ENCODE results near the gene CDCP2.
"Not testable (repeated sequence)": the region's sequence is repeated elsewhere in the genome, so short reads cannot be mapped to it uniquely, and the experiment has no call there.

CDCP2 gene

GRCh38 chr1:54117815-54118563, 34.8 kb downstream of the CDCP2 start:
- no peak for DNase-seq (ENCODE audit: extremely low read depth in 1 of 2, low read depth in 1 of 2)

GRCh38 chr1:54115520-54115919, 37.3 kb downstream of the CDCP2 start:
- no peak for DNase-seq (ENCODE audit: extremely low read depth in 1 of 2, low read depth in 1 of 2)

- DNase-seq (ENCODE audit: extremely low read depth in 1 of 2, low read depth in 1 of 2), result no peak
Observed at GRCh38 chr1:54114955-54115354, 37.8 kb downstream of the CDCP2 start.

GRCh38 chr1:54114001-54114400, 38.8 kb downstream of the CDCP2 start:
- DNase-seq (ENCODE audit: extremely low read depth in 1 of 2, low read depth in 1 of 2), result no peak

- DNase-seq (ENCODE audit: extremely low read depth in 1 of 2, low read depth in 1 of 2), result no peak
Observed at GRCh38 chr1:54112705-54113368, 40.0 kb downstream of the CDCP2 start.

GRCh38 chr1:54112027-54112426, 40.8 kb downstream of the CDCP2 start:
- no peak for DNase-seq (ENCODE audit: extremely low read depth in 1 of 2, low read depth in 1 of 2)

GRCh38 chr1:54111624-54112023, 41.2 kb downstream of the CDCP2 start:
- no peak for DNase-seq (ENCODE audit: extremely low read depth in 1 of 2, low read depth in 1 of 2)

- DNase-seq (ENCODE audit: extremely low read depth in 1 of 2, low read depth in 1 of 2), result no peak
Observed at GRCh38 chr1:54110996-54111395, 41.8 kb downstream of the CDCP2 start.

- DNase-seq (ENCODE audit: extremely low read depth in 1 of 2, low read depth in 1 of 2), result no peak
Observed at GRCh38 chr1:54109129-54110090, 43.4 kb downstream of the CDCP2 start.

- no peak for DNase-seq (ENCODE audit: extremely low read depth in 1 of 2, low read depth in 1 of 2)
Observed at GRCh38 chr1:54108156-54108555, 44.6 kb downstream of the CDCP2 start.

- DNase-seq (ENCODE audit: extremely low read depth in 1 of 2, low read depth in 1 of 2), result no peak
Observed at GRCh38 chr1:54107131-54107530, 45.7 kb downstream of the CDCP2 start.

- no peak for DNase-seq (ENCODE audit: extremely low read depth in 1 of 2, low read depth in 1 of 2)
Observed at GRCh38 chr1:54105736-54106269, 47.0 kb downstream of the CDCP2 start.

GRCh38 chr1:54105080-54105479, 47.7 kb downstream of the CDCP2 start:
- no peak for DNase-seq (ENCODE audit: extremely low read depth in 1 of 2, low read depth in 1 of 2)

GRCh38 chr1:54104613-54105012, 48.2 kb downstream of the CDCP2 start:
- not testable (repeated sequence) for DNase-seq (ENCODE audit: extremely low read depth in 1 of 2, low read depth in 1 of 2)

GRCh38 chr1:54103414-54103813, 49.4 kb downstream of the CDCP2 start:
- DNase-seq (ENCODE audit: extremely low read depth in 1 of 2, low read depth in 1 of 2), result no peak

- DNase-seq (ENCODE audit: extremely low read depth in 1 of 2, low read depth in 1 of 2), result no peak
Observed at GRCh38 chr1:54100500-54100899, 52.3 kb downstream of the CDCP2 start.

- DNase-seq (ENCODE audit: extremely low read depth in 1 of 2, low read depth in 1 of 2), result no peak
Observed at GRCh38 chr1:54099061-54099610, 53.7 kb downstream of the CDCP2 start.

- no peak for DNase-seq (ENCODE audit: extremely low read depth in 1 of 2, low read depth in 1 of 2)
Observed at GRCh38 chr1:54096877-54097240, 55.9 kb downstream of the CDCP2 start.

- no peak for DNase-seq (ENCODE audit: extremely low read depth in 1 of 2, low read depth in 1 of 2)
Observed at GRCh38 chr1:54096227-54096876, 56.4 kb downstream of the CDCP2 start.

GRCh38 chr1:54095546-54096226, 57.1 kb downstream of the CDCP2 start:
- no peak for DNase-seq (ENCODE audit: extremely low read depth in 1 of 2, low read depth in 1 of 2)

All from stimulated activated CD8-positive, alpha-beta memory T cell treated with anti-CD3 and anti-CD28 coated beads, Interleukin-7, amount 100 ng/mL, for 48 hours (primary cell).